Omental fat pad (tissue), 4 donors: ENCODE measurements around the gene DNM2. TPM values are rescaled to one million over a fixed set of nuclear protein-coding genes. Genes with fewer than 3 reads are reported as not detected.

ENCODE experiments used
- ATAC-seq: fragments of 150-250 bp; one replicate; pipeline ENCODE4 v1.9.1; 2016; ENCODE audit warnings: mild to moderate bottlenecking, moderate library complexity; ENCODE audit not compliant: low FRiP score
- DNase-seq: peaks from one replicate; pipeline ENCODE4 v3.0.0-alpha.2; 2019; ENCODE audit warnings: low spot score
- total RNA-seq, 4 donors: library from RNA; depleted of rRNA; stranded (reverse); fragments of >200 nt; gene quantifications; one replicate each; pipeline ENCODE4 v1.1.0, GENCODE V29; 2016
- TF ChIP-seq, protein P1 (sequence below), 3 donors: fragments of 450-650 bp; IDR thresholded peaks; one replicate each; pipeline ENCODE4 v1.5.1; 2016 to 2017; ENCODE audit warnings: antibody characterized with exemption in 3 of 3, mild to moderate bottlenecking in 3 of 3, moderate library complexity in 2 of 3

Gene DNM2
- total RNA-seq, 4 donors from 2014 or later = 76.5 to 135 (median 99.9) TPM

DNA sequence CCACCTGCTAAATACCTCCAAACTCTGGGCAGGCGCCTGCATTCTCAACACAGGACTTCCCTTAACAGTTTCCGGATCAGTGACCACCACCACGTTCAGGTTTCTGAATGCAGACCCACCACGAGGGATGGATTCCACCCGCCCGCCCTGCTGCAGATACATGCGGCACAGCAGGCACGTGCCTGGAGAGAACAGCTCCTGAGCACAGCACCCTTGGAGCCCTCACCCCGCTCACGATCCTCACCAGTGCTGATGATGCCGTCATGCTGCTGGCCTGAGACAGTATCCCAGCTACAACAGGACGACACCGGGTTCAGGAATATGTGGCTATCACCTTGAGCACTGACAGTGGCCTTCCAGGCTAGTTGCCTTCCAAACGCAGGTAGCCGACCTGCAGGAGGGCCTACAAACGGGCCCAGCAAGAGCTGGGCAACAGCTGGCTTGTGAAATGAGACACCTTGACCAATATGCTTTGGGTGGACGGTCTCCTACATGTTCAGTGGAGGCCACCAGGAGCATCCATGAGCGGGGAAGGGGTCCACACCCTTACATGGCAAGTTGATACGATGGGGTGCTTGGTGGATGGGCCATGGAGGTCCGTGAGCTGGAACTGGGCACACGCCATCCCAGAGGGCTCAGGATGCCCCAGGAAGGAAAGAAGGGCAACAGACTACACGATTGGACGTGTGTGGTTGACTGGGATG is 26.5 kb upstream of the DNM2 start:
- DNase-seq = no peak
- ATAC-seq = no peak
- TF ChIP-seq, protein P1, sequence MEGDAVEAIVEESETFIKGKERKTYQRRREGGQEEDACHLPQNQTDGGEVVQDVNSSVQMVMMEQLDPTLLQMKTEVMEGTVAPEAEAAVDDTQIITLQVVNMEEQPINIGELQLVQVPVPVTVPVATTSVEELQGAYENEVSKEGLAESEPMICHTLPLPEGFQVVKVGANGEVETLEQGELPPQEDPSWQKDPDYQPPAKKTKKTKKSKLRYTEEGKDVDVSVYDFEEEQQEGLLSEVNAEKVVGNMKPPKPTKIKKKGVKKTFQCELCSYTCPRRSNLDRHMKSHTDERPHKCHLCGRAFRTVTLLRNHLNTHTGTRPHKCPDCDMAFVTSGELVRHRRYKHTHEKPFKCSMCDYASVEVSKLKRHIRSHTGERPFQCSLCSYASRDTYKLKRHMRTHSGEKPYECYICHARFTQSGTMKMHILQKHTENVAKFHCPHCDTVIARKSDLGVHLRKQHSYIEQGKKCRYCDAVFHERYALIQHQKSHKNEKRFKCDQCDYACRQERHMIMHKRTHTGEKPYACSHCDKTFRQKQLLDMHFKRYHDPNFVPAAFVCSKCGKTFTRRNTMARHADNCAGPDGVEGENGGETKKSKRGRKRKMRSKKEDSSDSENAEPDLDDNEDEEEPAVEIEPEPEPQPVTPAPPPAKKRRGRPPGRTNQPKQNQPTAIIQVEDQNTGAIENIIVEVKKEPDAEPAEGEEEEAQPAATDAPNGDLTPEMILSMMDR (IDR thresholded peaks at IDR 0.05) = no peak

GRCh38 chr19:10691883-10692282 is 26.0 kb upstream of the DNM2 start:
- DNase-seq = no peak
- ATAC-seq = no peak
- TF ChIP-seq, protein P1 (IDR thresholded peaks at IDR 0.05) = no peak

DNA sequence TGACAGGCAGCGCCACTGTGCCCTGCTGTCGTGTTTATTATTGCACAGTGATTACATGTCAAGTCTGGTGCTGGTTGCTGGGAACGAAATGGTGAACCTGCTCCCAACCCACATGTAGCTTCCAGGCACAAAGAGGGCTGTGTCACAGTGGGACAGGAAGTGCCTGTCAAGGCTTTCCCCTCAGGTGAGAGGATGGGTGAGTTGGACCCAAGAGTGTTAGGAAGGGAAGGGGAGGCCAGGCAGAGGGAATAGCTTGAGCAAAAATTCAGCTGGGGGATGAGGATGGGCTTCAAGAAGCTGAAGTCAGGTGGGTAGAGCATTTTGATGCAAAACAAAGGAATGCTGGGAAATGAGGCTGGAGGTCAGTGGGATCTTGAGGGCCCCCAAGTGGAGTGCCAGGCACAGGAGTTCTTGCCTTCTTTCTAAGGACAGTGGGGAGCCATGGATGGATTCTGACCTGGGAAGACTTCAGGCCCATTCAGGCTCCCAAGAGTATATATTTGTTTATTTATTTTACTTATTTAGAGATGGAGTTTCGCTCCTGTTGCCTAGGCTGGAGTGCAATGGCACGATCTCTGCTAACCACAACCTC is 25.1 kb upstream of the DNM2 start:
- ATAC-seq (no peak), DNase-seq (no peak)
- TF ChIP-seq, protein P1 (IDR thresholded peaks at IDR 0.05) = no peak

GRCh38 chr19:10694706-10695307 is 23.1 kb upstream of the DNM2 start:
- DNase-seq = no peak
- no peak for ATAC-seq
- TF ChIP-seq, protein P1 (IDR thresholded peaks at IDR 0.05) = no peak

GRCh38 chr19:10695401-10696398 is 22.2 kb upstream of the DNM2 start:
- DNase-seq = peak; percentile 87
- TF ChIP-seq, protein P1 (IDR thresholded peaks at IDR 0.05) = no peak
- peak; percentile 90 for ATAC-seq

GRCh38 chr19:10699650-10700335 is 18.1 kb upstream of the DNM2 start:
- peak; percentile 58 for DNase-seq
- TF ChIP-seq, protein P1 (IDR thresholded peaks at IDR 0.05) = no peak
- no peak for ATAC-seq
